Smooth muscle cell of the brain vasculature (primary cell): ENCODE data around the gene FAT1.
"Not testable (repeated sequence)": the region's sequence is repeated elsewhere in the genome, so short reads cannot be mapped to it uniquely, and the experiment has no call there.

Experiments used
- DNase-seq: peaks from one replicate; pipeline ENCODE4 v3.0.0-alpha.2; 2012; ENCODE audit warnings: low read depth, low spot score

FAT1 gene

DNA sequence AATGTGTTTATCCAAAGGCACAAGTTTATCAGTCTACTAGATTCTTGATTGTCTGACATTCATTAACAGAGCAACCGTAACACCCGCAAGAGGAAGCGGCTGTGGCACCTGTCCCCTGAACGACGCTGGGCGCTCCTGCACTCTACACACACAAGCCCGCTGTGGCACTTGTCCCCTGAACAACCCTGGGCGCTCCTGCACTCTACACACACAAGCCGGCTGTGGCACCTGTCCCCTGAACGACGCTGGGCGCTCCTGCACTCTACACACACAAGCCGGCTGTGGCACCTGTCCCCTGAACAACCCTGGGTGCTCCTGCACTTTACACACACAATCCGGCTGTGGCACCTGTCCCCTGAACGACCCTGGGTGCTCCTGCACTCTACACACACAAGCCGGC is 64.2 kb downstream of the FAT1 start:
- not testable (repeated sequence) for DNase-seq

- DNase-seq, result no peak
These were observed 65.0 kb downstream of the FAT1 start for GRCh38 chr4:186658657-186659056.

- no peak for DNase-seq
These were observed 65.9 kb downstream of the FAT1 start for GRCh38 chr4:186657764-186658163.

DNA sequence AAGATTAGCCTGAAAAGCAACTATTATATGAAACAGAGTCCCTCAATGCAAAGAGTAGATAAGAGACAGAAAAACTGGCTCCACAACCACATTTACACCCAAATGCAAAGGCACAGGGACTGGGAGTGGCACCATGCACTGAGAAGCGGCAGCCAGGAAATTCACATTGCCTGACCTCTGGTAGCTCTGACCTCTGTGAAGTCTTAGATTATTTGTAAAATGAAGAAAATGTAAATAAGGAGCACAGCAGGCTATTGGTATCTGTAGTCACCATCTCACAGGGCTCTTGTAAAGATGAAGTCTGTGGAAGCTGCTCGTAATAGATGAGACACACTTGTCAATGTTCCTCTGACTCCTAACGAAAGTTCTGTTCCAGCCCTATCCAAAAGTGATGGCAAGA is 69.7 kb downstream of the FAT1 start:
- DNase-seq, result no peak

DNA sequence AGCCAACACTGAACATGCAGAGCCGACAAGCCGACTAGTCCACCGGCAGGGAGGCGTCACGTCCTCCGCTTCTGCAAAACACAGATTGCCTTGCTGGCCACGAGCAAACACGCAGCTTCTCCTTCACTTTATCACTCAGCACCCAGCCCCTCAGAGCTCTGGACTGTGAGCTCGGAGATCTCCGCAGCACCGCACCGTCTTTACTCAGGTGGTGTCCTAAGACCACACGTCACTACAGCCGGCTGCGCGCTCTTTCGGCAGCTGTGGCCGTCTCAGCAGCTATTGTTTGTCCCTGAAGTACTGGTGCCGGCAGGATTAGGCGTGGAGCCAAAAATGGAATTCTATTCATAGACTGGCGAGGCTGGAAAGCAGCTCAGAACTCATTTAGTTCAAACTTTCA is 72.0 kb downstream of the FAT1 start:
- no peak for DNase-seq

GRCh38 chr4:186651181-186651603 is 72.5 kb downstream of the FAT1 start:
- no peak for DNase-seq

- DNase-seq, result no peak
These were observed 73.1 kb downstream of the FAT1 start for GRCh38 chr4:186650401-186651180.

DNA sequence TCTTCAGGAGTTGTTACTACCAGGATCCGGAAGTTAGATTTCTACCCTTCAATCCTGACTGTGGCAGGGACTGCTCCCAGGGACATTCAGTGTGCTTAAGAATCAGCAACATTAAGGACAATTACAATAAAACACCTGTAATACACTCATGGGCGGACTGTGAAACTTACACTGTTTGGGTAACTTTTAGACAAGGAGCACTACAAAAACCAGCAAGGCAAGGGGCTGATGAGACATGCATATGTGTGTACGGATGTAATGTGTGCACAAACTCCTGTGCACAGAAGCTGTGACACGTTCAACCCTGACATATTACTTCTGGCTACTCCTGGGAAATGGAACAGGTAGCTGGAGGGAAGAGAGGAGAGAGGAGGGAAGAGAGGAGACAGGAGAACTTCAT is 75.8 kb downstream of the FAT1 start:
- DNase-seq, result no peak

DNA sequence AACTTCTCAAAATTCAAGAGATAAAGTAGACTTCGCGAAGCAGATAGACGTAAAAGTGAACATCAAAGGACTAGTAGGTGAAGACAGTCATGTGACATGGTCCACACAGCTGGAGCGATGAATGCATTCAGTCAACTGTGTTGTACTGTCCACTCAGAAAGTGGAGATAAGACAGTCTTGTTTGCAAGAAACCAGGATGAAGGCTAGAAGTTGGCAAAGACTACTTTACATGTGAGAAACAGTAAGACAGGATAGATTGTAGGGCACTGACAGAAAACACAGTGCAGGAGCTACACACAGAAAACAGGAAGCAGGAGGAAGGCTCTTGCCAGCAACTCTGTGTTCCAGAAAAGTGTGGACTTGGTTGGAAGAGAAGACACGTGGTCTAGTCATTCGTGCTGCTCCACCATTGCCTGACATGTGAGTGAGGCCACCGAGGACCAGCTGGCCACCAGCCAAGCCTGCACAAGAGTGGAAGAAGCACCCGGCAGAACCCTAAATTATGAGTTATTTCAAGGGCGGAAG is 78.9 kb downstream of the FAT1 start:
- DNase-seq, result no peak

GRCh38 chr4:186644311-186644638 is 79.4 kb downstream of the FAT1 start:
- no peak for DNase-seq

DNA sequence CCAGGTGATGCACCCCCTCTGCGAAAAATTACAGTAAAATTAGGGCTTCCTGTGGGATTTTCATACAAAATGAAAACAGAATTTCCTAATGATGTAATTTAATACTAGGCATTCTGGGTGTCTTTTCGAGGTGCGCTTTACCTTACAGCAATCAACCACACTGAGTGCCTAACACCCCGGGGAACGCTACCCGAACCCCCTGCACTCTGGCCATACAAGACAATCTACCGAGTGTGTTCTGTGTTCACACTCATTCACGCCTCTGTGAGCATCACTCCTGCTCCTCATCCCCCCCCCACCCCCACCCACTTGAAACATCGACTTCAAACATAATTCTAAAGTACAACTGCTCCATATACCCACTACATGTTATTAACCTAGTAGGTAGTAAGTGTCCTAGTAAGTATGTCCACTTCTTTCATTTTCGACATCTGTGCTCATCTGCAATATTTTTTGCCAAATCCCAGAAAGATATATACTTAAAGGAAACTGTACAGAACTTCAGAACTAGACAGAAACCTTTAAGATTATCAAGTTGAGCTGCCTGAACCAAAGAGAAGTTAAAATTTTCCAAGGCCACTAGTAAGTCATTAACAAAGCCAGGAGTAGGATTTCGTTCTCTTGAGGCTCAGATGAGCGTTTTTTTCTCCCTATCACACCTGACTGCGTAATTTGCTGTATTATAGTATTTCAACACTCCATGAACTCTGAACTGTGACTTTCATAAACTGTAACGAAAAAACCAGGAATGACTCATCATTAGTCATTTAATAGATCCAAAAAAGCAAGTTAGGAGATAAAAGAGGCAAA is 80.0 kb downstream of the FAT1 start:
- no peak for DNase-seq

DNA sequence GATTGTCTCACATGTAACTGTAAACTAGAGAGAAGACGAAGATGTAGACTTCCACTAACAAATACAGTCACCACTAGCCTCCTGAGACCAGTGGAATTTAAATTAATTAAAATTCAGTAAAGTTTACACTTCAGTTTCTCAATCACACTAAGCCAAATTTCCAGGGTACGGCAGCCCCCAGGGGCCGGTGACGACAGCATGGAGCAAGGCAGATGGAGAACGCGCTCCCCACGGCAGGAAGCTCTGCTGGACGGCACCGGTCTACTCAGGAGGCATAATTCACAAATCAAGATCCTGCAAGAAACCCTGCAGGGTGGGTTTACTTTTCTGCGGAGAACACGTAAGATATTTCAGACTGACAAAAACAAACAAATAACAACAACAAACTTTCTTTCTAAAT is 80.7 kb downstream of the FAT1 start:
- no peak for DNase-seq

DNA sequence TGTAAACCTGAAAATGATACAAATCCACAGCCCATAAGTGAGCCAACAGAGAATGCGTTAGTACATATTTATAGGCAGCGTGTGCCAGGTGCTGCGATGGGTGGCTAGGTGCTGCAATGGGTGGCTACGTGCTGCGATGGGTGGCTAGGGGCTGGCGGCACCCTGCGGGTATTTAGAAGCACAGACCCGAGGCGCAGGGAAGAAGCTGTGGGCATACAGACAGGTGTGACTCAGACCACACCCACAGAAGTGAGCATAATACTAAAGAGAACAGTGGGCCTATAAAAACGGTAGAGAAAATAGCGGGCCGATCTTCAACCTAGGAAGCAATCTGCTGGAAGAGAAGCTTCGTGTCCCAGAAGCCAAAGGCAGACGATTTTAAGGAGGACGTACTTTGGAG is 81.1 kb downstream of the FAT1 start:
- no peak for DNase-seq

DNA sequence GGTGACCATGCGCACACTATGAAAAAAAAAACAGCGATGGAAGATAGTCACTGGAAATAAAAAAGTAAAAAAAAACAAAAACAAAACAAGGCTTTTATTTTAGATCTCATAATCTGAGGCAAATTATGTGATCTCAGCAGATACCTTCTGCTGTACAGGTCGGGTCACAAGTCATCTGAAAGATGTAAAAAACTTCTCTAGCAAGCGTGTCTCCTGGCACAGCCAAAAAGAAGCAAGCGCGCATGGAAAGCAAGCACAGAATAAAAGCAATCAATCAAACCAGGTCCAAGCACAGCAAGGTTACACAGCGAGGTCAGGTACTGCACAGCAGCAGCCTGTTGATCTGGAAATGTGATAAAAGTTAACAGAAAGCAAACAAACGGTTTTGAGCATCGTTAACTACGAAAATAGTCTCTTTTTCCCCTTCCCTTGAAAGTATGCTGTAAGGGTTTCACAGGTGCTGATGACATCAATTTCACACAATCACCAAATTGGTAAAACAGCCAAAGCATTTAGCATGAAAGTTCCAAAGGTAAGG is 89.0 kb downstream of the FAT1 start:
- no peak for DNase-seq

GRCh38 chr4:186633844-186634243 is 89.8 kb downstream of the FAT1 start:
- no peak for DNase-seq

DNA sequence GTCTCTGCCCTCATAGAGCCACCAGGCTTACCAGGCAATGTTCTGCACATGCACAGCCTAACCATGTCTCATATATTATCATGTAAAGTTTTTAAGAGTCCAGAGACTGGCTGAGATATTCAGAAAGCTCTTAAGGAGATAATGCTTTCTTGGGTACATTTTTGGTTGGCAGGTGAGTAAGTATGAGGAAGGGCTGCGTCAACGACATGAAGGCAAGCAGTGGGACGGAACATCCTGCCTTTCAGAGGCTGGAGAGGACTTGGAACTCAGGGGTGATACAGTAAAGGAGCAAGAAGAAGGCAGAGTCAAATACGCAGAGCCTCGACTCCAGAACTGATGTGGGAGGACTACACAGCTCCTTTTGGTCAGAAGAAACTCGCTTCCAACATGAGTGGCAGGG is 93.5 kb downstream of the FAT1 start:
- no peak for DNase-seq

DNA sequence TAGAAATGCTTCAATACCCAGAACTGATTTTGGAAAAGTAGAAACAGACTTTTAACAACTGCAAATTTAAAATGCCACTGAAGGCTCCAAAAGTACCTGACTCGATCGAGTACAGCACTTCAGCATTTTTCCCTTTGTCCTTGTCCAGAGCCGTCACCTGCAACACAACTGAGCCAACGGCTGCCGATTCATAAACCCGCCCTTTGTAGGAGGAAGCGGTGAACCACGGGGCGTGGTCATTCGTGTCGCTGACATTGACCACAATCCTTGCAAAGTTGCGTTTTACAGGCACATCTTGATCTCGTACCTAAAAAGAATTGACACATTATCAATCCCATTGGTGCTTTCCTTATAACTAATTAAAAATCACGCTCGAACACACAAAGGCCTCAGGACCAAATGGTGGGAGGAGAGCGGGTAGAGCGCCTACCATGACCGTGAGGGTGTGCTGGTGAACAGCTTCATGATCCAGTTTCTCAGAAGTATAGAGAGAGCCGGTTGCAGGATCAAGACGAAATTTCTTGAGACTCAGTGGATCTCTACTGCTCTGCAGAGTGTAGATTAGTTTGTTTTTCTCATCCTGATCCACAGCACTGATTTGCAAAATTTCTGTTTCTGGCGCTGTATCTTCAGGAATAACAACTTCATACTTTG is 95.5 kb downstream of the FAT1 start:
- DNase-seq, result no peak

DNA sequence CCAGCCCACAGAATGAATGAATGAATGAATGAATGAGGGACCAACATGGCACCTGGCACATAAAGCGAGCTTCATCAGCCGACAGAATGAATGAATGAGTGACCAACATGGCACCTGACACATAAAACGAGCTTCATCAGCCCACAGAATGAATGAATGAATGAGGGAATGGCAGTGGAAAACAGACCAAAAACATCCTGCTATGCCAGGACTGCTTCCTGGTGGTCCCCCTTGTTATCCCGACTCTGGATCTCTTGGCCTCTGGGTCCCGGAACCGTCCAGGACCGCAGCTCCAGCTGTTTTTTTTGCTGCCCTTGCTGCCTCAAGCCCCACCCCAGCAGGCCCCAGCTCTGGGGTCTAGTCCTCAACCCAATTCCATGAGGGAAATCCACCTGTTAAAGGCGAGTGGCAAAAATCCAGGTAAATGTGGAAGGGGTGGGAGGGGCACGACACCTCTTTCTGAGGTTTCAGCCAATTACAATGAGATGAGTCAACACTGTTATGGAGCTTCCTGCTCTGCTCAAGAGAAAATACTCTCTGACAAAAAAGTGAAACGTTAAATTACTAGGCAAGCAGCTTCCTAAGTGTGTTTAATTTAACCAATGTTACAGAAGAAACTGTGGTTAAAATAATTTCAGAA is 96.3 kb downstream of the FAT1 start:
- DNase-seq, result no peak

DNA sequence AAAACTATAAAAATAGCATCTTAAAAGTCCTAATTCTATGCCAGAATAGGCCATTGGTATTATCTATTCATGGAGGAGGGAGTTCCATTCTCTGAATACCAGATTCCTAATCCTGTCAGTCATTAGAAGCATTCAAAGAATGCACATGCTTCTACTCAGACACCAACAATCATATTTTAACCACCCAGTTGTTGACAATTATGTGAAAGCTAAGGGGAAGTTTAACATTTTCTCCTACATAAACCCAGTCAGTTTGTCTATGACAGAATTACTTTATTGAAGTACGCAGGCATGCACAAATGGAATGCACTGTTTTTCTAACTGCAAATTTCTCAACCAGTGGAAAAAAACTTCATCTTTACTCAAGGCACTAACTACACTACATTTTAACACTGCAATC is 98.7 kb downstream of the FAT1 start:
- no peak for DNase-seq

DNA sequence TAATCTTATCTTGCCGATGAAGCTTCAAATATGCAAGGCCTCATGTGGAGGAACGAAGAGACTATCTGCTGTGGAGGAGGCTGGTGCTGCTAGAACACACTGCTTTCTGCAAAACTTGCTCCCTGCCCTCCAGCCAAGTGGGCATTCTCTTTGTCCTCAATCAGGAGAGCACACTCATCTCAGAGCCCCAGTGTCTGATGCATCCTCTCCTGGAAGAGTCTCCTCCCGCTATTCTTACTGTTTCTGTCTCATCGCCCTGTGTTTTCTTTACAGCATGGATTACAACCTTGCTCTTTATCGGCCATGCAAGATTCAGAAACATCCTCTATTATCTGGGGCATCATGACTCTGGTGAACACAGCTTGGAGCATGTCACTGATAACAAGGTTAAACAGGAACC is 100.1 kb downstream of the FAT1 start:
- no peak for DNase-seq

DNA sequence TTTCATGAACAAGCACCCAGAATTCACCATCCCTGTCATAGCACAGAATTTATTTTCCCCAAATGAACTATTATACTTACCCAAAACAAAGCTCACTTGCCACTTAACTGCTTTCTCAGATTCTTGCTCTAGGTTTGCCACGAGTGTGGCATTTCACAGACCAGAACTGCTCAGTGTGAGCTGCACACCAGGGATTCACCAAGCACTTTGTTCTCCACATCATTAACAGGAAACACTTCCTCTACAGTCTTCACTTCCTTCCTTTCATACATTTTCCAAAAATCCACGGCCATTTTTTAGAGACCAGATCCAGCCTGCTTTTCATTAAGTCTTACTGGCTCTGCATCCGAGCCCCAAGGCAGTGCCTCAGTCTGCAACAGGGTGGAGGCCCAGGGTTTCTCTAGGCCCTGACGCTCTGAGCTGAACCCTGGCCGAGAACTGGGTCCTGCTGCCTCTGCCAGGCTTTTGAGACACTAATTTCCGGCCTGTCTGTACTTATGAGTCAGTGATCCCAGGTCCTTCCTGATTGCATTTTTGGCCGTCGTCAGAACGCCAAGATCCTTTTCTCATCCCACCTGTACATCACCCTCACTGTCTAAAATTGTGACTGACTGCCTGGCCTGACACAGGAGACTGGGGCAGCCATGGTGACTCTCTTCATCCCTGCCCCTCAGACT is 100.7 kb downstream of the FAT1 start:
- DNase-seq, result no peak
